Stimulated activated CD8-positive, alpha-beta memory T cell treated with anti-CD3 and anti-CD28 coated beads, Interleukin-2, amount 100 ng/mL, for 1 hour (primary cell): Measurements from ENCODE around the gene NAP1L1.
"Not testable (repeated sequence)": the region's sequence is repeated elsewhere in the genome, so short reads cannot be mapped to it uniquely, and the experiment has no call there.

Experiments
- DNase-seq, 2 donors: peaks; one replicate each; pipeline ENCODE4 v3.0.0-alpha.2; 2020; ENCODE audit warnings: low read depth in 2 of 2

NAP1L1 gene

DNA sequence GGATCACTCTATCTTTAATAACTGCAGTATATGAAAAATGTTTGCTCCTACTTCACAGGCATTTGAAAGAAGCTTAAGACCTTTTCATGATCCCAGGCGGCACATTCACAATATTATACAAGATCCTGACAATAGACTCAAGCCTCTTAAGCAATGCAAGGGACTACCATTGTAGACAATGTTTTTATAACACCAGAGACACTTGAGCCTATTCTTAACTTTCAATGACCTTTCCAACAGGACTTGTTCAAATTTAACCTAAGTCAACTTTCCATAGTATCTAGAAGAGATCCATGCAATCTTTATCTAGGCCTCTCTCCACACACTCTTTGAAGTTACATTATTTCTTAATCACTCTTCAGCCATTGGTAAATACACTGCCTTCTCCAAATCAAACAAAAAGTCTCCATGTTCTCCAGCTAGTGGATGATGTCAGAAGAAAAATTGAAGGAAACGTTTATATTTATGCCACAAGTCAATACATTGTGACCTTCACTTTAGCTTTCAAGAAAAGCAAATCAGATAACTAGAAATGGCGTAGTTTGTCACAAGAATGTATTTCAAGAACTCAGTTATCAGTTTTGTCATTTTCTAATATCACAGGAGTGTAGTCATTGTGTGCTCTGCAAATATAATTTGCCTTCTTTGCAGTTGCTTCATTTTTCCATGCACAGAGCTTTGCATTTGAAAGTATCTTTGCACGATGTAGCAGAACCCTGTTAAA, 94.1 kb downstream of the NAP1L1 start:
- no peak for DNase-seq

DNA sequence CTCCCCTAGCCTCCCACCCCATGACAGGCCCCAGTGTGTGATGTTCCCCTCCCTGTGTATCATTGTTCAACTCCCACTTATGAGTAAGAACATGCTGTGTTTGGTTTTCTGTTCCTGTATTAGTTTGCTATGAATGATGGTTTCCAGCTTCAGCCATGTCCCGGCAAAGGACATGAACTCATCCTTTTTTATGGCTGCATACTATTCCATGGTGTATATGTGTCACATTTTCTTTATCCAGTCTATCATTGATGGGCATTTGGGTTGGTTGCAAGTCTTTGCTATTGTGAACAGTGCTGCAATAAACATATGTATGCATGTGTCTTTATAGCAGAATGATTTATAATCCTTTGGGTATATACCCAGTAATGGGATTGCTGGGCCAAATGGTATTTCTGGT, 96.8 kb downstream of the NAP1L1 start:
- not testable (repeated sequence) for DNase-seq
